ENCODE measurements around the gene RHOBTB1. TPM values are rescaled to one million over a fixed set of nuclear protein-coding genes. Genes with fewer than 3 reads are reported as not detected.

The RHOBTB1 gene
- total and polyA plus RNA-seq, 9 of the 15 experiments (the other 6 are each of a cell fraction or from before 2014, with no cell fraction given), result 1.7 to 11.7 (median 9.3) TPM

DNA sequence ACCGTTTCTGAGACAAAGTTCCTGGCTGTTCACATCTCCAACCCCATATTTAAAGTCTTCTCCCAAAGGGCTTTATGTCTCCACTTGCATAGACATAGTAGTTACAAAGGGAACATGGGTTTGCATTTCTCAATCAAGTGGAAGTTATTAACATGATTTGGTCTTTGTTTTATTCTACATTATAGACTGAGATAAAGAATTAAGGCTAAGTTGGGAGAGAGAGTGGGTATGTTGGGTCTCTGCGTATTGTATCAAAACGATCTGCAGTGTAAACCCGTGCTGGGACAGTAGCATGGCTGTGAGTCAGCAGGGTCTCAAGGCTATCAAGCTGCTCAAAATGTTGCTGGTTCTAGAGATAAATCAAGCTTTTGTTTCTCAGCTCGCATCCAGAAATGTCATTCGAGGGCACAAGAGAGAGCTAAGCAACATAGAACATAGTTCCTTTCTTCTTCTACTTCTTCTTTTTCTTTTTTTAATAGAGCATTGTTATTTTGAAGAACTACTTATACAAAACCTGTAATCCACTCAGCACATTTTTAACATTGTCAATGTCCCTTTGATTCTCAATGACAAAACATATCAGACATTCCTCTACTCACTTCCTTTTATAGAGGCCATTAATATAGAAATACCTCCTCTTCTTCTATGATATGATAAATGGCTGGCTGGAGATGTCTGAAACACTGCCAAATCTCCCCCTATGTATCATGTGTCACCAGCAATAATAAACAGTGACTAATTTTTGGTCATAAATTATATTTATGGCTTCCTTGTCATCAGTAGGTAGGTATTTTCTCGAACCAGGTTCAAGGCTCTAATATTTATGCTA lies 34.5 kb upstream of the RHOBTB1 start (continued):
- TF ChIP-seq, protein P1, sequence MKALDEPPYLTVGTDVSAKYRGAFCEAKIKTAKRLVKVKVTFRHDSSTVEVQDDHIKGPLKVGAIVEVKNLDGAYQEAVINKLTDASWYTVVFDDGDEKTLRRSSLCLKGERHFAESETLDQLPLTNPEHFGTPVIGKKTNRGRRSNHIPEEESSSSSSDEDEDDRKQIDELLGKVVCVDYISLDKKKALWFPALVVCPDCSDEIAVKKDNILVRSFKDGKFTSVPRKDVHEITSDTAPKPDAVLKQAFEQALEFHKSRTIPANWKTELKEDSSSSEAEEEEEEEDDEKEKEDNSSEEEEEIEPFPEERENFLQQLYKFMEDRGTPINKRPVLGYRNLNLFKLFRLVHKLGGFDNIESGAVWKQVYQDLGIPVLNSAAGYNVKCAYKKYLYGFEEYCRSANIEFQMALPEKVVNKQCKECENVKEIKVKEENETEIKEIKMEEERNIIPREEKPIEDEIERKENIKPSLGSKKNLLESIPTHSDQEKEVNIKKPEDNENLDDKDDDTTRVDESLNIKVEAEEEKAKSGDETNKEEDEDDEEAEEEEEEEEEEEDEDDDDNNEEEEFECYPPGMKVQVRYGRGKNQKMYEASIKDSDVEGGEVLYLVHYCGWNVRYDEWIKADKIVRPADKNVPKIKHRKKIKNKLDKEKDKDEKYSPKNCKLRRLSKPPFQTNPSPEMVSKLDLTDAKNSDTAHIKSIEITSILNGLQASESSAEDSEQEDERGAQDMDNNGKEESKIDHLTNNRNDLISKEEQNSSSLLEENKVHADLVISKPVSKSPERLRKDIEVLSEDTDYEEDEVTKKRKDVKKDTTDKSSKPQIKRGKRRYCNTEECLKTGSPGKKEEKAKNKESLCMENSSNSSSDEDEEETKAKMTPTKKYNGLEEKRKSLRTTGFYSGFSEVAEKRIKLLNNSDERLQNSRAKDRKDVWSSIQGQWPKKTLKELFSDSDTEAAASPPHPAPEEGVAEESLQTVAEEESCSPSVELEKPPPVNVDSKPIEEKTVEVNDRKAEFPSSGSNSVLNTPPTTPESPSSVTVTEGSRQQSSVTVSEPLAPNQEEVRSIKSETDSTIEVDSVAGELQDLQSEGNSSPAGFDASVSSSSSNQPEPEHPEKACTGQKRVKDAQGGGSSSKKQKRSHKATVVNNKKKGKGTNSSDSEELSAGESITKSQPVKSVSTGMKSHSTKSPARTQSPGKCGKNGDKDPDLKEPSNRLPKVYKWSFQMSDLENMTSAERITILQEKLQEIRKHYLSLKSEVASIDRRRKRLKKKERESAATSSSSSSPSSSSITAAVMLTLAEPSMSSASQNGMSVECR (CRISPR knock-in tag; IDR thresholded peaks at IDR 0.05), result no peak
- peak; percentile 95 for TF ChIP-seq HMGN3 (IDR thresholded peaks at IDR 0.05; ENCODE audit: borderline replicate concordance, extremely low read depth, insufficient read length, low read depth, low read length)
- TF ChIP-seq, protein P2, sequence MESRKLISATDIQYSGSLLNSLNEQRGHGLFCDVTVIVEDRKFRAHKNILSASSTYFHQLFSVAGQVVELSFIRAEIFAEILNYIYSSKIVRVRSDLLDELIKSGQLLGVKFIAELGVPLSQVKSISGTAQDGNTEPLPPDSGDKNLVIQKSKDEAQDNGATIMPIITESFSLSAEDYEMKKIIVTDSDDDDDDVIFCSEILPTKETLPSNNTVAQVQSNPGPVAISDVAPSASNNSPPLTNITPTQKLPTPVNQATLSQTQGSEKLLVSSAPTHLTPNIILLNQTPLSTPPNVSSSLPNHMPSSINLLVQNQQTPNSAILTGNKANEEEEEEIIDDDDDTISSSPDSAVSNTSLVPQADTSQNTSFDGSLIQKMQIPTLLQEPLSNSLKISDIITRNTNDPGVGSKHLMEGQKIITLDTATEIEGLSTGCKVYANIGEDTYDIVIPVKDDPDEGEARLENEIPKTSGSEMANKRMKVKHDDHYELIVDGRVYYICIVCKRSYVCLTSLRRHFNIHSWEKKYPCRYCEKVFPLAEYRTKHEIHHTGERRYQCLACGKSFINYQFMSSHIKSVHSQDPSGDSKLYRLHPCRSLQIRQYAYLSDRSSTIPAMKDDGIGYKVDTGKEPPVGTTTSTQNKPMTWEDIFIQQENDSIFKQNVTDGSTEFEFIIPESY (CRISPR knock-in tag; IDR thresholded peaks at IDR 0.05), result no peak
- no peak for TF ChIP-seq ETS2 (tag; IDR thresholded peaks at IDR 0.05; ENCODE audit: borderline replicate concordance, poor library complexity, severe bottlenecking)
- peak; percentile 99 for TF ChIP-seq ARID1B (IDR thresholded peaks at IDR 0.05)
- TF ChIP-seq, protein P3, sequence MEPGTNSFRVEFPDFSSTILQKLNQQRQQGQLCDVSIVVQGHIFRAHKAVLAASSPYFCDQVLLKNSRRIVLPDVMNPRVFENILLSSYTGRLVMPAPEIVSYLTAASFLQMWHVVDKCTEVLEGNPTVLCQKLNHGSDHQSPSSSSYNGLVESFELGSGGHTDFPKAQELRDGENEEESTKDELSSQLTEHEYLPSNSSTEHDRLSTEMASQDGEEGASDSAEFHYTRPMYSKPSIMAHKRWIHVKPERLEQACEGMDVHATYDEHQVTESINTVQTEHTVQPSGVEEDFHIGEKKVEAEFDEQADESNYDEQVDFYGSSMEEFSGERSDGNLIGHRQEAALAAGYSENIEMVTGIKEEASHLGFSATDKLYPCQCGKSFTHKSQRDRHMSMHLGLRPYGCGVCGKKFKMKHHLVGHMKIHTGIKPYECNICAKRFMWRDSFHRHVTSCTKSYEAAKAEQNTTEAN (CRISPR knock-in tag; IDR thresholded peaks at IDR 0.05), result no peak
- TF ChIP-seq PHF21A (IDR thresholded peaks at IDR 0.05; ENCODE audit: borderline replicate concordance, low read depth), result peak; percentile 73; the same call in 1 of the 2 replicates
- no peak for TF ChIP-seq KAT7 (CRISPR knock-in tag; IDR thresholded peaks at IDR 0.05; ENCODE audit: borderline replicate concordance)
- no peak for TF ChIP-seq NR3C1 (CRISPR knock-in tag; IDR thresholded peaks at IDR 0.05)
- TF ChIP-seq, protein P4, sequence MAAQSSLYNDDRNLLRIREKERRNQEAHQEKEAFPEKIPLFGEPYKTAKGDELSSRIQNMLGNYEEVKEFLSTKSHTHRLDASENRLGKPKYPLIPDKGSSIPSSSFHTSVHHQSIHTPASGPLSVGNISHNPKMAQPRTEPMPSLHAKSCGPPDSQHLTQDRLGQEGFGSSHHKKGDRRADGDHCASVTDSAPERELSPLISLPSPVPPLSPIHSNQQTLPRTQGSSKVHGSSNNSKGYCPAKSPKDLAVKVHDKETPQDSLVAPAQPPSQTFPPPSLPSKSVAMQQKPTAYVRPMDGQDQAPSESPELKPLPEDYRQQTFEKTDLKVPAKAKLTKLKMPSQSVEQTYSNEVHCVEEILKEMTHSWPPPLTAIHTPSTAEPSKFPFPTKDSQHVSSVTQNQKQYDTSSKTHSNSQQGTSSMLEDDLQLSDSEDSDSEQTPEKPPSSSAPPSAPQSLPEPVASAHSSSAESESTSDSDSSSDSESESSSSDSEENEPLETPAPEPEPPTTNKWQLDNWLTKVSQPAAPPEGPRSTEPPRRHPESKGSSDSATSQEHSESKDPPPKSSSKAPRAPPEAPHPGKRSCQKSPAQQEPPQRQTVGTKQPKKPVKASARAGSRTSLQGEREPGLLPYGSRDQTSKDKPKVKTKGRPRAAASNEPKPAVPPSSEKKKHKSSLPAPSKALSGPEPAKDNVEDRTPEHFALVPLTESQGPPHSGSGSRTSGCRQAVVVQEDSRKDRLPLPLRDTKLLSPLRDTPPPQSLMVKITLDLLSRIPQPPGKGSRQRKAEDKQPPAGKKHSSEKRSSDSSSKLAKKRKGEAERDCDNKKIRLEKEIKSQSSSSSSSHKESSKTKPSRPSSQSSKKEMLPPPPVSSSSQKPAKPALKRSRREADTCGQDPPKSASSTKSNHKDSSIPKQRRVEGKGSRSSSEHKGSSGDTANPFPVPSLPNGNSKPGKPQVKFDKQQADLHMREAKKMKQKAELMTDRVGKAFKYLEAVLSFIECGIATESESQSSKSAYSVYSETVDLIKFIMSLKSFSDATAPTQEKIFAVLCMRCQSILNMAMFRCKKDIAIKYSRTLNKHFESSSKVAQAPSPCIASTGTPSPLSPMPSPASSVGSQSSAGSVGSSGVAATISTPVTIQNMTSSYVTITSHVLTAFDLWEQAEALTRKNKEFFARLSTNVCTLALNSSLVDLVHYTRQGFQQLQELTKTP (IDR thresholded peaks at IDR 0.05; ENCODE audit: low read depth in 1 of 2, partially characterized antibody in 2 of 2), result peak in 1 of 2 experiments; percentile 34
- peak; percentile 90 for TF ChIP-seq MEF2A (IDR thresholded peaks at IDR 0.05; ENCODE audit: control insufficient read depth, low read depth, low read length)
- TF ChIP-seq SAP30 (IDR thresholded peaks at IDR 0.05; ENCODE audit: borderline replicate concordance, insufficient read depth, low read depth, low read length, poor library complexity, severe bottlenecking), result no peak
- no peak for TF ChIP-seq ZZZ3 (IDR thresholded peaks at IDR 0.05)

Data from K562 (cell line).